HG02970 (cell line): ENCODE measurements around the gene SLX4.
"Not testable (repeated sequence)": the region's sequence is repeated elsewhere in the genome, so short reads cannot be mapped to it uniquely, and the experiment has no call there.

Experiments
- ATAC-seq: cut with Tn5 transposase; IDR thresholded peaks from one replicate; pipeline ENCODE4 v1.9.1; 2021; ENCODE audit warnings: mild to moderate bottlenecking, moderate library complexity, moderate number of reproducible peaks; ENCODE audit not compliant: unreplicated experiment, low FRiP score

SLX4 gene

GRCh38 chr16:3611146-3611975 lies at the start of gene SLX4:
Gene SLX4 (minus strand): TSS chr16:3611606. CDS start chr16:3608964, 2,642 bp downstream.
- peak; percentile 86 for ATAC-seq

DNA sequence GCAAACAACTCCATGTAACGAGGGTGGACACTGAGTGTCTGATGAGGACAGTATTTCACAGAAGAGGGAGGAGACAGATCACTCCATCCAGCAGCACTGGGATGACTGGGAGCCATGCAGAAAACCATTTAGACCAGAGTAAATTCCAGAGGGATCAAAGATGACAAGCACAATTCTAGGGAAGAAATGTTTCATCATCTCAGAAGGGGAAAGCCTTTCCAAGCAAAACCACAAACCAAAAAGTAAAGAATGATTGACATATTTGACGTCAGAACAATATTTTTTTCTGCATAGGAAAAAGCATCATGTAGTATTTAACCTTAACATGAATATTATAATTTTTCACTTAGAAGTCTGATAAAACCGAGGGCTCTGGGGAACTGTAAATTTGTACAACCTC lies 47.8 kb upstream of the SLX4 start:
- ATAC-seq: no peak

DNA sequence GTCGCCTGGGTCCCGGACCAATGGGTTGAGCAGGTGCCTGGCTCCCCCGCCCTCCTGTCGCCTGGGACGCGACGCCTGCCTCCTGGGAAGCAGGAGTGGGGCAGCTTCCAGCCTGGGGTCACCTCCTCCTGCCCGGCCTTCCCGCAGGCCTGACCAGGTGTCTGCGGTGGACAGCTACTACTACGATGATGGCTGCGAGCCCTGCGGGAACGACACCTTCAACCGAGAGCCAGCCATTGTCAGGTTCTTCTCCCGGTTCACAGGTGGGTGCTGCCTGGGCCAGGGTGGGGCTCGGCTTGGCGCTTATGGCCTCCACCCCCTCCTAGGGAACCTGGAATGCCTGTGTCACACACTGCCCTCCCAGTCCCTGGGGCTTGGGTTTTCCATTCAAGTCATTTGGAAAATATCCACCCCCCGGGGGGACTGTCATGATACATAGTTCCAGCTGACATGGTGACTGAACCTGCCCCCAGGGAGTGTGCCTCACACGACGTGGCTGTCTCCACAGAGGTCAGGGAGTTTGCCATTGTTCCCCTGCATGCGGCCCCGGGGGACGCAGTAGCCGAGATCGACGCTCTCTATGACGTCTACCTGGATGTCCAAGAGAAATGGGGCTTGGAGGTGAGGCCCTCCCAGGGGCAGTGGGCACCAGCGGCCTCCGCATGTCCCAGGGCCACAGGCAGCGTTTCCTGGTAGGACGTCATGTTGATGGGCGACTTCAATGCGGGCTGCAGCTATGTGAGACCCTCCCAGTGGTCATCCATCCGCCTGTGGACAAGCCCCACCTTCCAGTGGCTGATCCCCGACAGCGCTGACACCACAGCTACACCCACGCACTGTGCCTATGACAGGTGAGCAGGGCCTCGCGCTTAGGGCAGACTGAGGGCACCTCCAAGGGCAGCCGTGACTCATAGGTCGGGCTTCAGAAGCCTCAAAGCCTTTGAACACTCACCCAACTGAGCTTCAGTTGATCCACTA lies 45.4 kb upstream of the SLX4 start:
- no peak for ATAC-seq

GRCh38 chr16:3656160-3656490 lies 44.7 kb upstream of the SLX4 start:
- not testable (repeated sequence) for ATAC-seq

DNA sequence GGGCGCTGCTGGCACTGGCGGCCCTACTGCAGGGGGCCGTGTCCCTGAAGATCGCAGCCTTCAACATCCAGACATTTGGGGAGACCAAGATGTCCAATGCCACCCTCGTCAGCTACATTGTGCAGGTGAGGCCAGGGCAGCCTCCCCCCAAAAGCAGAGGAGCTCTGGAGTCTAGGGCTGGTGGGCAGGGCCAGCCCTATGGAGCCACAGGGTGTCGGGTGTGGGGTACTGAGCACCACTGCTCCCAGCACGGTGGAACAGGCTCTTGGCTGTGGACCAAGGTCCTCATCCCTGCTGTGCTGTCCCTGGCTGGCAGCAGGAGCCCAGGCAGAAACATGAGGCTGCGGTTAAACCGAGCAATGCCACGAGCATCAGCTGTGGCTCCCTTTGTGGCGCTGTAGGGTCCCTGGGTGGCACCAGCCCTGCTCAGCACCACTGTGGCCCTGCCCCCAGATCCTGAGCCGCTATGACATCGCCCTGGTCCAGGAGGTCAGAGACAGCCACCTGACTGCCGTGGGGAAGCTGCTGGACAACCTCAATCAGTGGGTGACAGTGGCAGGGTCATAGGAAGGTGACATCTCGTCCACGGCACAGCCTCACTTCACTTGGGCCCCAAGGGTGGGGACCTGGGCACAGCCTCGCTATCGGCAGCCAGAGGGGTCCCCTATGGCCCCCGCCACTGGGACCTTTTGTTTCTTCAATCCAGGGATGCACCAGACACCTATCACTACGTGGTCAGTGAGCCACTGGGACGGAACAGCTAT lies 44.2 kb upstream of the SLX4 start:
- ATAC-seq: no peak

DNA sequence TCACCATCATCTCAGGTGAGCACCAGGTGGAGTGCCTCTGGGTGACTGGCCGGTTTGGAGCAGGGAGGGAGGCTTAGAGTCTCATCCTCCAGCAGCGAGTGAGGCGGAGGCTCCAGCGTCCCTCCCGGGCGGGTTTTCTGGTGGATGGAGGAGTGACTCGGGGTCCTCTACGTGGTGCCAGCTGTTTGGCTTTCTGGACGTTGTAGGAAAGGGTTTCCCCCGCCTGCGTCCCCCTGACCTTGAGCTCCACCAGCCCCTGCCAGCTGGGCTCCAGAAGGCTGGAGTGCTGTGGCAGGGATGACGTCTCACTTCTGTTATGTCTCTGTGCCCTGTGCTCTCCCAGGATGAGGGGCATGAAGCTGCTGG lies 43.6 kb upstream of the SLX4 start:
- ATAC-seq: no peak

DNA sequence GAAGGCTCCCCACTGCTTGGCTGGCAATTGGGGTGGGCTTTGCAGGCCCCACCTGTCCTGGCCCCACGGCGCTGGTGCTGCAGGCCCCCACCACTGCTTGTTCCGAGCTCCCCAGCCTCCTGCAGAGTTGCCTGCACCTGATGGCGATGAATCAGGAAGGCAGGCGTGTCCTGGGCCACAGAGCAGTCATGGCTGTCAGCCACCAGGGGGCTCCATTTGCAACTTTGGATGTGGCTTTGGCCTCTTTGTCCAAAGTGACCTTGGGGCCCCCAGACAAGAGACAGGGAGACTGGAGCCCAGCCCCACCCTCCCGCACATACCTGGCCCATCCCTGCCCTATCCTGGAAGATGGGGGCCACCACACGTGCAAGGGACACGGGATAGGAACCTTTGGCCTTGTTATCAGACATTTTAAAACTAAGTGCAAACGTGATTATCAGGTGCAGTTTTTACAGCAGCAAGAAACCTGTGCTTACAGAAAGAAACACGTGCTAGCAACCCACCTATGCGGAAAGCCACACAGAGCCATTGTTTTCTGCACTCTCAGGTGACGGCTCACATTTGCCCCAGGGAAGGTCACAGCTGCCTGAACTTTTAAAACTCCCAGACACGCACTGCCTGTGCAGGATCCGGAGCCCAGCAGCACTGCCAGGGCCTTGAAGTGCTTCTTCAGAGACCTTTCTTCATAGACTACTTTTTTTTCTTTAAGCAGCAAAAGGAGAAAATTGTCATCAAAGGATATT lies 43.0 kb upstream of the SLX4 start, which contains the start of gene DNASE1:
Gene DNASE1, plus strand, starts transcription at position 443 of the 743 bp plus-strand sequence. CDS start 683 bp downstream, outside the sequence.
- ATAC-seq: no peak

GRCh38 chr16:3652373-3653195 lies 41.2 kb upstream of the SLX4 start:
- ATAC-seq: no peak

DNA sequence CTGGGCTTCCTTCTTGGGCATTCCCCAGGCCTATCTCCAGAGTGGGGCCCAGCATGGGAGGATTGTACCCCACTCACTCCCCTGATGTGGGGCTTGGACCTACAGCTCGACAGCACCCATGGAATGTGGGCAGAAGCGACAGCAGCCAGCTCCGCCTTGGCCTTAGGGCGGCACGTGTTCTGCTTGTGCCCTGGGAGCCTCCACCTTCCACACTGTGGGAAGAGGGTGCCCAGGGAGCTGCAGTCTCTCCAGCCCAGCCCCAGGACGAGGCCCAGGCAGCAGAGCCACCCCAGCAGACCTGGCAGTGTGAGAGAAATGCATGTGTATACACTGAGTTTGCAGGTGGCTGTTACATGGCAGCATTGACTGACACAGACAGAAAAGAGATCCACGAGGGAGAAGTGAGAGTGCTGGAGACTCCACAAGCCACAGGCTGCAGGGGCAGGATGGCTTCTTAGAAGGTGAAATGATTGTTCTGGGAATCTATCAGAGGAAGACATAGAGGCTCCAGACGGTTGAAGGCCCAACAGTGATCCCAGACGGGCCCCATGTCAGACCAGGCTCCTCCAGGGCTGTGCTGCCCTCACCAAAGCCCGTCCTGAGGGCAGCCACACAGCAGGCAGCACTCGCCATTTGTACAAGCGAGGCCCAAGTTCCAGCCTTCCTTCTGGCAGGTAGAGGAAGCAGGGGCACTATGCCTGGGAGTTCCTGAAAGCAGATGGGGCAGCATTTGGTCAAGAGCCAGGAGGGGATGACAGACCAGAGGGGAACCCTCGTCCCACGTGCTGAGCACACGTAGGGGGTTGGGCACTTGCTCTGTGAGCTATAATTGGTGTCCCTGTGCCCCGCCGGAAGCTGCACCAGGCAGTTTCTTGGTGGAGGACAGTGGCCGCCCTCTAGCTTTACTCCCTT lies 40.3 kb upstream of the SLX4 start:
- ATAC-seq: no peak

DNA sequence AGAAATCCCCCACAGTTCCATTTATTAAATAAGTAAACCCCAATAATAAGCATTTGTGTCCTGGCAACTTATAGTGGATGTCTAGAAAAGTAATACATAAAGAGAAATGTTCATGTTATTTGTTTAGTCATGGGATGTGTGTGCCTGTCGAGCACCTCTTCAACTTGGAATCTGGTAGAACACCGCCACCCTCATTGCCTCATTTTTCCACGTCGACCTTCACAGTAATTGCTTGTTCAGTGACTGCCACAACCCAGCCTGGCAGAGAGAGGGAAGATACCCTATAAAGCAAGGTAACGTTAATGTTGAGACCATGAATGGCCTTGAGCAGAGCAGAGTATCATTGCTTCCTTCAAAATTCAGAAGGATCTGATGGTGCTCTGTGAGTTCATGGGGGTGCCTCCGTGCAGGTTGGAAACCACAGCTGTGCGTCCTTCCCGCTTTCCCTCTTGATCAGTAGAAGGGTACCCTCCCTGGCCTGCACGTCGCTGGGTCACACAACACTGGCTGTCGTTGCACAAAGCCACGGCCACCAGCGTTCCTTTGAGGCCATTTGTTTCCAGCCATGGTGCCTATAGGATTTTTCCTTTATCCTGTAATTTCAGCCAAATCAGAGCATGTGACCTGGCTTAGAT lies 39.3 kb upstream of the SLX4 start:
- no peak for ATAC-seq

DNA sequence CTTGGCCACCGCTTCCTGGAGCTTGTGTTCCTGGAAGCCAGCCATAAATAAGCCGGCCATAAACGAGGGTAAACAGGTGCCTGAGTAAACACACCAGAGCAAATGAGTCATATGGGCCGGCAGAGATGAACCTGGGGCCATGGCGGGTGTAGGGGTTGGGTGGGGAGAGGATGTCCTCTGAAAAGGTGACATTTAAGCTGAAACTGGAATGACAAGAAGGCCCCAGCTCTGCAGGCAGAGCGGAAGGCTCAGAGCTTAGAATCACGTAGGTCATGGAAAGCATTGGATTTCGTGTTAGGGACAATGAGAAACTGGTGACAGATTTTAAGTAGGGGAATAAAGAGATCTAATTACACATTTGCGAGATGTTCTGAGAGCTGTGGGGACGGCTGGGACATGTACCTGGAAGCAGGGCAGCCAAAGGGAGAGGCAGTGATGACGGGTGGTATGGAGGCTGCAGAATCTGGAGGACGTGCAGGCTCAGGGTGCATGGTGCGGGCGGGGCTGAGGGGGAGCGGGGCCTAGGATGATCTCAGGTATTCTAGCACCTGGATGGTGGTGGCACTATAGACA lies 35.0 kb upstream of the SLX4 start:
- no peak for ATAC-seq

DNA sequence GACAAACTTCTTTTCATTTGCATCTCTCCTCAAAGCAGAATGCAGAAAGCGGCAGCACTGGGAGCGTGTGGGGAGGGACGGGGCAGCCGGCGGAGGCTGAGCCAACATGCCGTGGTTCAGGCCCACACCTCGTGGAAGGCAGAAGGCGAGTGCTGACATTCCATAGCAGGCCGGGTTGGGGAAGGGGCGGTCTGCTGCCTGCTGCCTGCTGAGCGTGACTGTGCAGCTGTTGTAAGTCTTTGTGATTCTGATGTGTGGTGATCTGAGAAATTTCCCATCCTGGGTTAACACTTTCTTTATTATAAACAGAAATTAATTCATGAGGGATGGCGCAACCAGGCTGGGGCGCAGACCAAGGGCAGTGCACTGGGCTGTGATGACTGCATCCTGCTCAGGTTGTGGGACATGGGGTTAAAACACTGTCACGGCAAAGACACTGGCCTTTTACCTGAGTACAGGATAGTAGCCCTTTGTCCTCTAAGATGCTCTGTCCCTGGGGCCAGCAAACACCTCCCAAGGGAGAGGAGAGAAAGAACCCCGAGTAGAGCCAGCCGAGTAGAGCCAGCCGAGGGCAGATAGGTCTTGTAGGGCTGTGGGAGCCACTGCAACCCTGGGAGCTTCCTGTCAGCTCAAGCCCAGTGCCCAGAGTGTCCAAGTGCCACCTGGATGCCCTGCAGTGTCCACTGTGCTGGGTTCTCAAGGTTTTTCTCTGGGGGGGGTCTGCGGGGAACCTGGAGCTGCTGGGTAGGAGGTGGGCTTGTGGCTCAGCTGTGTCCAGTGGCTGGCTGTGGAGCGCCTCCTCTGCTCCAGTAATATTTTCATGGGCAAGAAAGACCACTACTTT lies 34.3 kb upstream of the SLX4 start:
- ATAC-seq: no peak

DNA sequence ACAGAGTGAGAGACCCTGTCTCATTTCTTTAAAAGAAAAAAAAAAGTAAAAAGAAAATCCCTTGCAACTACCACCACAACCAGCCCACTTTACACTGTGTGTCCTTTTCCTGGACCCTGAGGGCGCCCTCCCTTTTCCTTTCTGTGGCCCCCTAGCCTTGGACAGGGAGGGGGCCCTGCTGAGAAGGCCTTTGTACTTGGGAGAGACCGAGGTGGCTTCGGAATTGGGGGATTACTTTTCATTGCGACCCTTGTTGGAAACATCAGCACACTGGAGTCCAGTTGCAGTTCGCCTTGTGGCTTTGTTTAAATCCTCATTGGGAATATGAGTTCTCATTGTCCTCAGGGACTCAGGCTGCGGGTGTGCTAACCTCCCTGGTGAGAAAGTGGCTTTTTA lies 33.7 kb upstream of the SLX4 start:
- no peak for ATAC-seq

GRCh38 chr16:3643095-3643730 lies 31.8 kb upstream of the SLX4 start:
- no peak for ATAC-seq

DNA sequence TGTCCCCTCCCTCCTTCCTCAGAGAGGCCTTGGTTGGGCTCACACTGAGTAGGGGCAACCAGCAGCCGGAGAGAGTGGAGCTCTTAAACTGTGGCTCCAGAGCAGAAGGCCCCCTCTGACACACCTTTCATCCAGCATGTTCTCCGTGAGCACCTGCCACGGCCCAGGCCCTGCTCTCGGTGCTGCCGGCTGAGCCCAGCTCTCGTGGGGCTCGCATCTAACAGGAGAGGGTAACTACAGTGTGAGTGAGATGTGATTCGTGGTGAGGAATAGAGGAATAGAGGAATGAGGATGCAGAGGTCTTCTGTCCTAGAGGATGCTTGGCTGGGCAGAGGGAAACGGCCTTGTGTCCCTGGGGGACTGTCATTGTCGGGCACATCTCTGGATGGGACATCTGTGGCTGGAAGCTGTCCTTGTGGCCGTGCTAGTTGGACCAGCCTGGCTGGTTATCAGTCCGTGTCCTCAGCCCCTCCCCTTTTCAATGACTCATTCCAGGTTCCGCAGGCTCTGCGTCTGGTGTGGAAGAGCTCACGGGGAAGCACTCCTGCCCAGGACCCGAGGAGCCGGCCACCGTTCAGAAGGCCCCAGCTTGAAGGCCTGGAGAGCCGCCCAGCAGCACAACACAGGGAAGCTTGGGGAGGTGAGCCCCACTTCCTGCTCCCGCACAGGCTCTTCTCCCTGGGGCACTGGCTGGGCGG lies 31.1 kb upstream of the SLX4 start:
- no peak for ATAC-seq
